IPS-NIHi11 (cell line): ENCODE measurements around the gene CSTF1.
A peak's percentile ranks its signal among the peaks of the same experiment; 100 is the strongest.

ENCODE experiments used
- DNase-seq: peaks from one replicate; pipeline ENCODE4 v3.0.0; 2012; ENCODE audit warnings: mixed read lengths, low spot score

The CSTF1 gene

GRCh38 chr20:56392132-56392880 is at the start of gene CSTF1, which contains the start of gene AURKA:
TSS of gene CSTF1 (plus strand) at chr20:56392645. CDS start at chr20:56395553, 2,908 bp downstream.
TSS of gene AURKA (minus strand) at chr20:56392215. CDS start at chr20:56388197, 4,018 bp downstream.
- DNase-seq: peak; percentile 100

GRCh38 chr20:56342783-56343182 is 49.7 kb upstream of the CSTF1 start:
- no peak for DNase-seq

GRCh38 chr20:56343861-56344381 is 48.5 kb upstream of the CSTF1 start:
- DNase-seq: peak; percentile 92

GRCh38 chr20:56345911-56346310 is 46.5 kb upstream of the CSTF1 start:
- no peak for DNase-seq

GRCh38 chr20:56347628-56348304 is 44.7 kb upstream of the CSTF1 start:
- peak; percentile 22 for DNase-seq

GRCh38 chr20:56348305-56348693 is 44.1 kb upstream of the CSTF1 start:
- no peak for DNase-seq

- no peak for DNase-seq
Observed at GRCh38 chr20:56348746-56349145, 43.7 kb upstream of the CSTF1 start.

- DNase-seq: no peak
Observed at GRCh38 chr20:56350842-56351241, 41.6 kb upstream of the CSTF1 start.

- DNase-seq: no peak
Observed at GRCh38 chr20:56352345-56353055, 39.9 kb upstream of the CSTF1 start.

GRCh38 chr20:56353356-56353755 is 39.1 kb upstream of the CSTF1 start:
- DNase-seq: no peak

GRCh38 chr20:56358070-56358469 is 34.4 kb upstream of the CSTF1 start:
- no peak for DNase-seq

- peak; percentile 99 for DNase-seq
Observed at GRCh38 chr20:56358600-56359211, 33.7 kb upstream of the CSTF1 start, which contains the start of gene FAM210B. TSS of gene FAM210B (plus strand) at chr20:56358974. CDS start at chr20:56359006, 32 bp downstream.

- peak; percentile 49 for DNase-seq
Observed at GRCh38 chr20:56359212-56360132, 33.0 kb upstream of the CSTF1 start.

- DNase-seq: no peak
Observed at GRCh38 chr20:56360133-56360907, 32.1 kb upstream of the CSTF1 start.

GRCh38 chr20:56360908-56361205 is 31.6 kb upstream of the CSTF1 start:
- DNase-seq: no peak

GRCh38 chr20:56361900-56362299 is 30.5 kb upstream of the CSTF1 start:
- no peak for DNase-seq

- no peak for DNase-seq
Observed at GRCh38 chr20:56362833-56363413, 29.5 kb upstream of the CSTF1 start.

- no peak for DNase-seq
Observed at GRCh38 chr20:56363491-56363890, 29.0 kb upstream of the CSTF1 start.

- no peak for DNase-seq
Observed at GRCh38 chr20:56368351-56369134, 23.9 kb upstream of the CSTF1 start.
